Liver (tissue), 3 donors: ENCODE data around the gene MLLT3.

Experiments used
- ATF3 ChIP-seq: IDR thresholded peaks from 2 replicates; pipeline ENCODE4 v1.6.1; 2016; ENCODE audit warnings: antibody characterized with exemption
- EGR1 ChIP-seq, 2 donors: IDR thresholded peaks; 2 replicates each; pipeline ENCODE4 v1.6.1; 2016 to 2018; ENCODE audit warnings: antibody characterized with exemption in 2 of 2, low read depth in 2 of 2
- FOXA1 ChIP-seq: IDR thresholded peaks from 2 replicates; pipeline ENCODE4 v1.6.1; 2016; ENCODE audit warnings: antibody characterized with exemption
- GABPA ChIP-seq, 2 donors: IDR thresholded peaks in 1 of 2; conservative IDR thresholded peaks in 1 of 2; 2 replicates each; pipeline ENCODE4 v1.6.1; 2016; ENCODE audit warnings: antibody characterized with exemption in 2 of 2, mild to moderate bottlenecking in 1 of 2, moderate library complexity in 1 of 2
- HNF4A ChIP-seq, 2 donors: conservative IDR thresholded peaks; 2 replicates each; pipeline ENCODE4 v1.6.1; 2016; ENCODE audit warnings: antibody characterized with exemption in 2 of 2, mild to moderate bottlenecking in 2 of 2
- JUND ChIP-seq, 2 donors: IDR thresholded peaks; 2 replicates each; pipeline ENCODE4 v1.6.1; 2016; ENCODE audit warnings: antibody characterized with exemption in 2 of 2
- MAX ChIP-seq: IDR thresholded peaks from 2 replicates; pipeline ENCODE4 v1.6.1; 2016; ENCODE audit warnings: antibody characterized with exemption
- RXRA ChIP-seq, 2 donors: IDR thresholded peaks; 2 replicates each; pipeline ENCODE4 v1.6.1; 2017 to 2018; ENCODE audit warnings: antibody characterized with exemption in 2 of 2, mild to moderate bottlenecking in 1 of 2
- TAF1 ChIP-seq: conservative IDR thresholded peaks from 2 replicates; pipeline ENCODE4 v1.6.1; 2016; ENCODE audit warnings: antibody characterized with exemption, mild to moderate bottlenecking
- YY1 ChIP-seq: IDR thresholded peaks from 2 replicates; pipeline ENCODE4 v1.6.1; 2016; ENCODE audit warnings: antibody characterized with exemption, mild to moderate bottlenecking
- TF ChIP-seq, protein P1 (sequence below): fragments of 150-350 bp; IDR thresholded peaks from 2 replicates; pipeline ENCODE4 v1.5.1; 2017; ENCODE audit warnings: improper control_type of control experiment, low read depth, low read length; ENCODE audit not compliant: missing input control
- TF ChIP-seq, protein P2 (sequence below): IDR thresholded peaks from 2 replicates; pipeline ENCODE4 v1.6.1; 2016; ENCODE audit warnings: antibody characterized with exemption, mild to moderate bottlenecking
- donor health status: healthy.
- donor health status: healthy.

- TF ChIP-seq, protein P1, sequence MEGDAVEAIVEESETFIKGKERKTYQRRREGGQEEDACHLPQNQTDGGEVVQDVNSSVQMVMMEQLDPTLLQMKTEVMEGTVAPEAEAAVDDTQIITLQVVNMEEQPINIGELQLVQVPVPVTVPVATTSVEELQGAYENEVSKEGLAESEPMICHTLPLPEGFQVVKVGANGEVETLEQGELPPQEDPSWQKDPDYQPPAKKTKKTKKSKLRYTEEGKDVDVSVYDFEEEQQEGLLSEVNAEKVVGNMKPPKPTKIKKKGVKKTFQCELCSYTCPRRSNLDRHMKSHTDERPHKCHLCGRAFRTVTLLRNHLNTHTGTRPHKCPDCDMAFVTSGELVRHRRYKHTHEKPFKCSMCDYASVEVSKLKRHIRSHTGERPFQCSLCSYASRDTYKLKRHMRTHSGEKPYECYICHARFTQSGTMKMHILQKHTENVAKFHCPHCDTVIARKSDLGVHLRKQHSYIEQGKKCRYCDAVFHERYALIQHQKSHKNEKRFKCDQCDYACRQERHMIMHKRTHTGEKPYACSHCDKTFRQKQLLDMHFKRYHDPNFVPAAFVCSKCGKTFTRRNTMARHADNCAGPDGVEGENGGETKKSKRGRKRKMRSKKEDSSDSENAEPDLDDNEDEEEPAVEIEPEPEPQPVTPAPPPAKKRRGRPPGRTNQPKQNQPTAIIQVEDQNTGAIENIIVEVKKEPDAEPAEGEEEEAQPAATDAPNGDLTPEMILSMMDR = no peak
- TF ChIP-seq, protein P2, sequence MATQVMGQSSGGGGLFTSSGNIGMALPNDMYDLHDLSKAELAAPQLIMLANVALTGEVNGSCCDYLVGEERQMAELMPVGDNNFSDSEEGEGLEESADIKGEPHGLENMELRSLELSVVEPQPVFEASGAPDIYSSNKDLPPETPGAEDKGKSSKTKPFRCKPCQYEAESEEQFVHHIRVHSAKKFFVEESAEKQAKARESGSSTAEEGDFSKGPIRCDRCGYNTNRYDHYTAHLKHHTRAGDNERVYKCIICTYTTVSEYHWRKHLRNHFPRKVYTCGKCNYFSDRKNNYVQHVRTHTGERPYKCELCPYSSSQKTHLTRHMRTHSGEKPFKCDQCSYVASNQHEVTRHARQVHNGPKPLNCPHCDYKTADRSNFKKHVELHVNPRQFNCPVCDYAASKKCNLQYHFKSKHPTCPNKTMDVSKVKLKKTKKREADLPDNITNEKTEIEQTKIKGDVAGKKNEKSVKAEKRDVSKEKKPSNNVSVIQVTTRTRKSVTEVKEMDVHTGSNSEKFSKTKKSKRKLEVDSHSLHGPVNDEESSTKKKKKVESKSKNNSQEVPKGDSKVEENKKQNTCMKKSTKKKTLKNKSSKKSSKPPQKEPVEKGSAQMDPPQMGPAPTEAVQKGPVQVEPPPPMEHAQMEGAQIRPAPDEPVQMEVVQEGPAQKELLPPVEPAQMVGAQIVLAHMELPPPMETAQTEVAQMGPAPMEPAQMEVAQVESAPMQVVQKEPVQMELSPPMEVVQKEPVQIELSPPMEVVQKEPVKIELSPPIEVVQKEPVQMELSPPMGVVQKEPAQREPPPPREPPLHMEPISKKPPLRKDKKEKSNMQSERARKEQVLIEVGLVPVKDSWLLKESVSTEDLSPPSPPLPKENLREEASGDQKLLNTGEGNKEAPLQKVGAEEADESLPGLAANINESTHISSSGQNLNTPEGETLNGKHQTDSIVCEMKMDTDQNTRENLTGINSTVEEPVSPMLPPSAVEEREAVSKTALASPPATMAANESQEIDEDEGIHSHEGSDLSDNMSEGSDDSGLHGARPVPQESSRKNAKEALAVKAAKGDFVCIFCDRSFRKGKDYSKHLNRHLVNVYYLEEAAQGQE = no peak
- TF ChIP-seq FOXA1 (no peak), ATF3 (no peak), MAX (no peak), HNF4A (conservative IDR thresholded peaks at IDR 0.05) (no peak), GABPA (IDR thresholded peaks at IDR 0.05 in 1 of 2, conservative IDR thresholded peaks at IDR 0.05 in 1 of 2) (no peak), JUND (IDR thresholded peaks at IDR 0.05) (no peak), EGR1 (IDR thresholded peaks at IDR 0.05; ENCODE audit: low read depth in 2 of 2) (no peak), YY1 (no peak), TAF1 (no peak), RXRA (IDR thresholded peaks at IDR 0.05) (no peak)
Observed at GRCh38 chr9:20405616-20406015, 216.7 kb downstream of the MLLT3 start.
